Measurements from ENCODE around the gene SLC15A3. TPM values are rescaled to one million over a fixed set of nuclear protein-coding genes. Genes with fewer than 3 reads are reported as not detected.

Gene SLC15A3
- polyA plus RNA-seq, 1 of the 3 experiments (the other 2 are of a cell fraction) = not detected

DNA sequence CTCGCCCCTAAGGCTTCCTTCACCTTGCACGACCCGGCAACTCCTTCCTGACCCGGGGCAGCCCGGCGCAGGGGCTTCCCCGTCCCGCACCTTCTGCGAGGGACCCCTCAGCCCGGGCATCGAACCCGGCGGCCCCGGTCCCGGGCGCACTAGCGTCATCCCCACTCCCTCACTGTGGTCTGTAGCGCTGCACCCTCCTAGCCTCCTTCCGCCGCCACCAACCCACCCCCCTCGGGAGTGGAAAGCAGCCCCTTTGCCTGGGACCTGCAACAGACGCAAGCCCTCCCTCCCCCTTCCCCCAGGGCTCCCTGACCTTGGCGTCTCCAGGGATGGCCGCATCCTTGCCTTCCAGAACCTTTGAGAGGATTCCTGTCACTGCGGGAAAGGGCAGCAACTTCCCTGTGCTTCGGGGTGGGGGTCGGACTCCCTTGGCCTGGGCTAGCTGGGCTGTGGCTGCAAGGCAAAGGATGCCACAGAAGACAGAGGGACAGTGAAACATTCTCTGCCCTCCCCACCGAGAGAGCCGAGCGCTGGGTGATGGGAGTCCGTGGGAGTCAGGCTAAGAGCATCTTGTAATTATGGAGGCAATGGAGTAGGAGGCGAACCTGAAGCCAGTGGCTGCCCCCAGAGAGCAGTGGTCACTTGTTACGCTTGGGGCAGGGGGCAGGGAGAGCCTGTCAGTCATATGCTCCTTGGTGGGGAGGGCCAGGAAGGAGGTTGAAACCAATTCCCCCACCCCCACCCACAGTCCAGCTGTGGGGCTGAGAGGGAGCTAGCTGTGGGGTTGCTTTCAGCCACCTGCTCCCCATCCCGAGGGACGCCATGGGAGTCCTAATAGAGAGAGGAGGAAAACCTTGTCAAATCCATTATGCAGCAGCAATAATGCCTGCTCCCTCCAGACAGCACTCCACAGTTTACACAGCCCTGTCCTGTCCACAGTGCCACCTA, 26.8 kb downstream of the SLC15A3 start:
- Histone ChIP-seq H3K9me3 (no peaks in the 10 kb centered on the region), H2AFZ (ENCODE audit: low read depth) (peak overlapping the region; percentile 85; the same call in 1 of the 2 replicates), H3K9ac (peak overlapping the region; percentile 72; the same call in 1 of the 2 replicates), H3K27me3 (ENCODE audit: insufficient read depth) (no peaks in the 10 kb centered on the region), H3K9me2 (no peaks in the 10 kb centered on the region), H3K4me1 (ENCODE audit: control insufficient read depth in 1 of 2, insufficient read depth in 2 of 2, low read depth in 1 of 2, low read length in 1 of 2) (peaks cover 0 to 28% of the 10 kb centered on the region in 2 experiments; a peak in 3 of 4 replicates), H3F3A (replicated peaks; ENCODE audit: insufficient read depth) (no peaks in the 10 kb centered on the region), H3K36me3 (replicated peaks in 1 of 2; ENCODE audit: control insufficient read depth in 1 of 2, insufficient read depth in 2 of 2, low read length in 1 of 2) (peaks cover 4 to 40% of the 10 kb centered on the region in 2 experiments), H4K20me1 (ENCODE audit: insufficient read depth) (no peaks in the 10 kb centered on the region), H3K79me2 (ENCODE audit: insufficient read depth) (no peaks in the 10 kb centered on the region; the same call in 1 of the 2 replicates), H3K4me3 (ENCODE audit: low read depth in 2 of 2, low read length in 1 of 2) (peak overlapping the region; percentile 80 to 92), H3K27ac (ENCODE audit: low read depth in 2 of 2, low read length in 1 of 2) (peak overlapping the region in 1 of 2 experiments; percentile 82; a peak in 2 of 4 replicates), H3K4me2 (peak overlapping the region; percentile 99)
- TF ChIP-seq, protein P1, sequence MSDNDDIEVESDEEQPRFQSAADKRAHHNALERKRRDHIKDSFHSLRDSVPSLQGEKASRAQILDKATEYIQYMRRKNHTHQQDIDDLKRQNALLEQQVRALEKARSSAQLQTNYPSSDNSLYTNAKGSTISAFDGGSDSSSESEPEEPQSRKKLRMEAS (IDR thresholded peaks at IDR 0.05; ENCODE audit: low read depth) = no peak
- TF ChIP-seq EP300 (IDR thresholded peaks at IDR 0.05; ENCODE audit: borderline replicate concordance in 1 of 2, low read depth in 1 of 2, low read length in 1 of 2) = peak in 1 of 2 experiments; percentile 70; a peak in 1 of 4 replicates
- TF ChIP-seq GABPA (IDR thresholded peaks at IDR 0.05; ENCODE audit: low read depth) = no peak
- TF ChIP-seq MXI1 (IDR thresholded peaks at IDR 0.05; ENCODE audit: low read depth, low read length) = 0 out of 2 replicates have a peak, but pooled peaks have one; percentile 37
- TF ChIP-seq, protein P2, sequence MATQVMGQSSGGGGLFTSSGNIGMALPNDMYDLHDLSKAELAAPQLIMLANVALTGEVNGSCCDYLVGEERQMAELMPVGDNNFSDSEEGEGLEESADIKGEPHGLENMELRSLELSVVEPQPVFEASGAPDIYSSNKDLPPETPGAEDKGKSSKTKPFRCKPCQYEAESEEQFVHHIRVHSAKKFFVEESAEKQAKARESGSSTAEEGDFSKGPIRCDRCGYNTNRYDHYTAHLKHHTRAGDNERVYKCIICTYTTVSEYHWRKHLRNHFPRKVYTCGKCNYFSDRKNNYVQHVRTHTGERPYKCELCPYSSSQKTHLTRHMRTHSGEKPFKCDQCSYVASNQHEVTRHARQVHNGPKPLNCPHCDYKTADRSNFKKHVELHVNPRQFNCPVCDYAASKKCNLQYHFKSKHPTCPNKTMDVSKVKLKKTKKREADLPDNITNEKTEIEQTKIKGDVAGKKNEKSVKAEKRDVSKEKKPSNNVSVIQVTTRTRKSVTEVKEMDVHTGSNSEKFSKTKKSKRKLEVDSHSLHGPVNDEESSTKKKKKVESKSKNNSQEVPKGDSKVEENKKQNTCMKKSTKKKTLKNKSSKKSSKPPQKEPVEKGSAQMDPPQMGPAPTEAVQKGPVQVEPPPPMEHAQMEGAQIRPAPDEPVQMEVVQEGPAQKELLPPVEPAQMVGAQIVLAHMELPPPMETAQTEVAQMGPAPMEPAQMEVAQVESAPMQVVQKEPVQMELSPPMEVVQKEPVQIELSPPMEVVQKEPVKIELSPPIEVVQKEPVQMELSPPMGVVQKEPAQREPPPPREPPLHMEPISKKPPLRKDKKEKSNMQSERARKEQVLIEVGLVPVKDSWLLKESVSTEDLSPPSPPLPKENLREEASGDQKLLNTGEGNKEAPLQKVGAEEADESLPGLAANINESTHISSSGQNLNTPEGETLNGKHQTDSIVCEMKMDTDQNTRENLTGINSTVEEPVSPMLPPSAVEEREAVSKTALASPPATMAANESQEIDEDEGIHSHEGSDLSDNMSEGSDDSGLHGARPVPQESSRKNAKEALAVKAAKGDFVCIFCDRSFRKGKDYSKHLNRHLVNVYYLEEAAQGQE (IDR thresholded peaks at IDR 0.05; ENCODE audit: low read depth, low read length) = no peak
- TF ChIP-seq SMC3 (IDR thresholded peaks at IDR 0.05; ENCODE audit: low read depth, low read length) = no peak
- ChIA-PET POLR2A (no interaction called here), CTCF (interaction anchor here (1.9 to 5.8 kb wide), 2 partner anchors 9 to 26 kb away, joined by 6 to 21 read pairs; no protein-coding TSS in a partner anchor)
- 4% methylated on average over 9 of the region's 35 CpGs for whole genome bisulfite sequencing (ENCODE audit: low lambda C conversion rate)
- peak; percentile 80 for DNase-seq

DNA sequence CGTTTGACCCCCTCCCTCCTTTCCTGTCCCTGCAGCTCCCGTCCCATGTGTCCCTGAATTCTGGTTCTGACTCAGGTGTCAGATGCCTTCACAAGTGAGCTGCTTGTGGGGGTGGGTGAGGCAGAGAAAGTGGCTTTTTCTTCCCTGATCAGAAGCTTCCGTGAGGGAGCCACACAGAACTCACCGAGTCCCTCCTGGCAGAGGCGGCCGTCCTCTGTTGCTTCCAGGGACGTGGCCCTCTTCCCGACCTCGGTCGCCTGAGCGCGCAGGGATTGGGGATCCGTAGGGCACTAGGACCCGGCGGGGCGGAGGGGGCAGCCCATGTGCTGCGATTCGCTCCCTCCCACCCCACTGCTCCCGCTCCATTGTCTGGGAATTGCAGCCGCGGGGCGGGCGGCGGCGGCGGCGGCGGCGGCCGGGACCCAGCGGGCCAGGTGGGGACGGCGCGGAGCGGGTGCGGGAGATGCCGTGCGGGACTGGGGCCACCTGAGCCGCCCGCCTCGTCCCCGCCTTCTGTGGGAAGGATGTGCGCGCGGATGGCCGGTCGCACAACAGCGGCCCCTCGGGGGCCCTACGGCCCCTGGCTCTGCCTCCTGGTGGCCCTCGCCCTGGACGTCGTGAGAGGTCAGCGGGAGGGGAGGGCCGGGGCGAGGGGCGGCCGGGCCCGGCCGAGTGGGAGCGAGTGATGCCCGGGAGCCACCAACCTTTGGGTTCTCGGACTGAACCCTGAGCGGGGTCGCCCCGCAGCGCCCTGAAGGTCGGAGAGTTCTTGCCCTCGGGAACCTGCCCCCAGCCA, 27.7 kb downstream of the SLC15A3 start, which contains the start of gene TMEM132A:
TSS of gene TMEM132A (plus strand) at position 351 of the 796 bp plus-strand sequence. CDS start at position 525, 174 bp downstream.
- Histone ChIP-seq H3K36me3 (replicated peaks in 1 of 2; ENCODE audit: control insufficient read depth in 1 of 2, insufficient read depth in 2 of 2, low read length in 1 of 2) (peaks cover 6 to 41% of the 10 kb centered on the region in 2 experiments), H3K9me3 (no peaks in the 10 kb centered on the region), H3K4me3 (ENCODE audit: low read depth in 2 of 2, low read length in 1 of 2) (peak within 1 kb of the TSS; percentile 80 to 92), H3K79me2 (ENCODE audit: insufficient read depth) (peaks cover 5% of the 10 kb centered on the region), H2AFZ (ENCODE audit: low read depth) (peak within 1 kb of the TSS; percentile 85; the same call in 1 of the 2 replicates), H3K4me1 (ENCODE audit: control insufficient read depth in 1 of 2, insufficient read depth in 2 of 2, low read depth in 1 of 2, low read length in 1 of 2) (peaks cover 0 to 28% of the 10 kb centered on the region in 2 experiments; a peak in 3 of 4 replicates), H3K4me2 (peak within 1 kb of the TSS; percentile 99), H3K27ac (ENCODE audit: low read depth in 2 of 2, low read length in 1 of 2) (peak within 1 kb of the TSS in 1 of 2 experiments; percentile 82; a peak in 2 of 4 replicates), H3K27me3 (ENCODE audit: insufficient read depth) (no peaks in the 10 kb centered on the region), H4K20me1 (ENCODE audit: insufficient read depth) (no peaks in the 10 kb centered on the region), H3K9me2 (no peaks in the 10 kb centered on the region), H3K9ac (peak within 1 kb of the TSS; percentile 72), H3F3A (replicated peaks; ENCODE audit: insufficient read depth) (no peaks in the 10 kb centered on the region)
- DNase-seq = peak; percentile 99
- ChIA-PET CTCF (interaction anchor here (0.7 to 5.8 kb wide), 8 partner anchors 9 to 264 kb away, joined by 3 to 21 read pairs (median 4); no protein-coding TSS in a partner anchor), POLR2A (interaction anchor here (1.7 kb wide), 1 partner anchor 10 kb away, joined by 5 read pairs; the partner anchor contains the start of gene TMEM109)
- 3% methylated on average over 21 of the region's 69 CpGs for WGBS (ENCODE audit: low lambda C conversion rate)
- TF ChIP-seq GABPA (IDR thresholded peaks at IDR 0.05; ENCODE audit: low read depth) (no peak), SIN3A (IDR thresholded peaks at IDR 0.05; ENCODE audit: borderline replicate concordance, low read depth, low read length) (peak; percentile 66; the same call in 1 of the 2 replicates), CHD2 (IDR thresholded peaks at IDR 0.05; ENCODE audit: low read length, partially characterized antibody) (peak; percentile 44), FOXJ3 (CRISPR knock-in tag; IDR thresholded peaks at IDR 0.05) (peak; percentile 39; the same call in 1 of the 2 replicates), TAF1 (IDR thresholded peaks at IDR 0.05; ENCODE audit: borderline replicate concordance, low read depth, low read length) (0 out of 2 replicates have a peak, but pooled peaks have one; percentile 30), EP300 (IDR thresholded peaks at IDR 0.05; ENCODE audit: borderline replicate concordance in 1 of 2, low read depth in 1 of 2, low read length in 1 of 2) (peak in 1 of 2 experiments; percentile 40; a peak in 1 of 4 replicates), POLR2AphosphoS5 (IDR thresholded peaks at IDR 0.05; ENCODE audit: low read depth, low read length) (no peak), USF2 (IDR thresholded peaks at IDR 0.05; ENCODE audit: borderline replicate concordance, low read depth, low read length) (no peak), FOSL2 (IDR thresholded peaks at IDR 0.05; ENCODE audit: borderline replicate concordance, low read depth) (no peak)
- TF ChIP-seq, protein P3, sequence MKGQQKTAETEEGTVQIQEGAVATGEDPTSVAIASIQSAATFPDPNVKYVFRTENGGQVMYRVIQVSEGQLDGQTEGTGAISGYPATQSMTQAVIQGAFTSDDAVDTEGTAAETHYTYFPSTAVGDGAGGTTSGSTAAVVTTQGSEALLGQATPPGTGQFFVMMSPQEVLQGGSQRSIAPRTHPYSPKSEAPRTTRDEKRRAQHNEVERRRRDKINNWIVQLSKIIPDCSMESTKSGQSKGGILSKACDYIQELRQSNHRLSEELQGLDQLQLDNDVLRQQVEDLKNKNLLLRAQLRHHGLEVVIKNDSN (IDR thresholded peaks at IDR 0.05; ENCODE audit: borderline replicate concordance, low read depth) = peak; percentile 76; the same call in 1 of the 2 replicates
- TF ChIP-seq, protein P1 (IDR thresholded peaks at IDR 0.05; ENCODE audit: low read depth) = peak; percentile 96

Measured in SK-N-SH (cell line).